GM21737 (cell line): ENCODE data around the gene PCDHB9.
"Not testable (repeated sequence)": the region's sequence is repeated elsewhere in the genome, so short reads cannot be mapped to it uniquely, and the experiment has no call there.

Experiments used
- ATAC-seq: cut with Tn5 transposase; IDR thresholded peaks from one replicate; pipeline ENCODE4 v1.9.1; 2021; ENCODE audit warnings: mild to moderate bottlenecking, moderate library complexity; ENCODE audit not compliant: unreplicated experiment

Gene PCDHB9

DNA sequence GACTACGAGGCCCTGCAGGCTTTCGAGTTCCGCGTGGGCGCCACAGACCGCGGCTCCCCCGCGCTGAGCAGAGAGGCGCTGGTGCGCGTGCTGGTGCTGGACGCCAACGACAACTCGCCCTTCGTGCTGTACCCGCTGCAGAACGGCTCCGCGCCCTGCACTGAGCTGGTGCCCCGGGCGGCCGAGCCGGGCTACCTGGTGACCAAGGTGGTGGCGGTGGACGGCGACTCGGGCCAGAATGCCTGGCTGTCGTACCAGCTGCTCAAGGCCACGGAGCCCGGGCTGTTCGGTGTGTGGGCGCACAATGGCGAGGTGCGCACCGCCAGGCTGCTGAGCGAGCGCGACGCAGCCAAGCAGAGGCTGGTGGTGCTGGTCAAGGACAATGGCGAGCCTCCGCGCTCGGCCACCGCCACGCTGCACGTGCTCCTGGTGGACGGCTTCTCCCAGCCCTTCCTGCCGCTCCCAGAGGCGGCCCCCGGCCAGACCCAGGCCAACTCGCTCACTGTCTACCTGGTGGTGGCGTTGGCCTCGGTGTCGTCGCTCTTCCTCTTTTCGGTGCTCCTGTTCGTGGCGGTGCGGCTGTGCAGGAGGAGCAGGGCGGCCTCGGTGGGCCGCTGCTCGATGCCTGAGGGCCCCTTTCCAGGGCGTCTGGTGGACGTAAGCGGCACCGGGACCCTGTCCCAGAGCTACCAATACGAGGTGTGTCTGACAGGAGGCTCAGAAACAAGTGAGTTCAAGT, 2.7 kb upstream of the PCDHB9 start:
- ATAC-seq = not testable (repeated sequence)

DNA sequence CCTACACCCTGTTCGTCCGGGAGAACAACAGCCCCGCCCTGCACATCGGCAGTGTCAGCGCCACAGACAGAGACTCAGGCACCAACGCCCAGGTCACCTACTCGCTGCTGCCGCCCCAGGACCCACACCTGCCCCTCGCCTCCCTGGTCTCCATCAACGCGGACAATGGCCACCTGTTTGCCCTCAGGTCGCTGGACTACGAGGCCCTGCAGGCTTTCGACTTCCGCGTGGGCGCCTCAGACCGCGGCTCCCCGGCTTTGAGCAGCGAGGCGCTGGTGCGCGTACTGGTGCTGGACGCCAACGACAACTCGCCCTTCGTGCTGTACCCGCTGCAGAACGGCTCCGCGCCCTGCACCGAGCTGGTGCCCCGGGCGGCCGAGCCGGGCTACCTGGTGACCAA, 1.7 kb downstream of the PCDHB9 start:
- ATAC-seq = not testable (repeated sequence)

DNA sequence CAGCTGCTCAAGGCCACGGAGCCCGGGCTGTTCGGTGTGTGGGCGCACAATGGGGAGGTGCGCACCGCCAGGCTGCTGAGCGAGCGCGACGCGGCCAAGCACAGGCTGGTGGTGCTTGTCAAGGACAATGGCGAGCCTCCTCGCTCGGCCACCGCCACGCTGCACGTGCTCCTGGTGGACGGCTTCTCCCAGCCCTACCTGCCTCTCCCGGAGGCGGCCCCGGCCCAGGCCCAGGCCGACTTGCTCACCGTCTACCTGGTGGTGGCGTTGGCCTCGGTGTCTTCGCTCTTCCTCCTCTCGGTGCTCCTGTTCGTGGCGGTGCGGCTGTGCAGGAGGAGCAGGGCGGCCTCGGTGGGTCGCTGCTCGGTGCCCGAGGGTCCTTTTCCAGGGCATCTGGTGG, 2.2 kb downstream of the PCDHB9 start:
- ATAC-seq = not testable (repeated sequence)

DNA sequence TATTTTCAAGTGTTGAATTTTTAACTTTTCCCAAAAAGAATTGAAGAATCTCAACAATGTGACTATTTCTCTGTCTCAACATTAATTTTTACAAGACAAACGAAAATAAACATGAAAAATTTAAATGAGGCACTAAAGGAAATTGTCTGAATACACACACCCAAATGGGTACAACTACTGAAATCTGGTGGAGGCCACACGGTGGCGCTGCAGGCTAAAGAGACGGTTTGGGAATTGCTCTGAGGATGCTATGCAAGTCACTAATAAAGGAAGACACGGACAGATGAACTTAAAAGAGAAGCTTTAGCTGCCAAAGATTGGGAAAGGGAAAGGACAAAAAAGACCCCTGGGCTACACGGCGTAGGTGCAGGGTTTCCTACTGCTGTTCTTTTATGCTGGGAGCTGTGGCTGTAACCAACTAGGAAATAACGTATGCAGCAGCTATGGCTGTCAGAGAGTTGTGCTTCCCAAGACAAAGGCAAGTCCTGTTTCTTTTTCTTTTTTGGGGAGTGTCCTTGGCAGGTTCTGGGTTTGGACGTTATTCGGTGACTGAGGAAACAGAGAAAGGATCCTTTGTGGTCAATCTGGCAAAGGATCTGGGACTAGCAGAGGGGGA, 5.3 kb downstream of the PCDHB9 start, which contains the start of gene PCDHB10:
Gene PCDHB10 (plus strand): TSS at position 244 of the 616 bp plus-strand sequence. CDS start 200 bp downstream, at position 444.
- no peak for ATAC-seq

DNA sequence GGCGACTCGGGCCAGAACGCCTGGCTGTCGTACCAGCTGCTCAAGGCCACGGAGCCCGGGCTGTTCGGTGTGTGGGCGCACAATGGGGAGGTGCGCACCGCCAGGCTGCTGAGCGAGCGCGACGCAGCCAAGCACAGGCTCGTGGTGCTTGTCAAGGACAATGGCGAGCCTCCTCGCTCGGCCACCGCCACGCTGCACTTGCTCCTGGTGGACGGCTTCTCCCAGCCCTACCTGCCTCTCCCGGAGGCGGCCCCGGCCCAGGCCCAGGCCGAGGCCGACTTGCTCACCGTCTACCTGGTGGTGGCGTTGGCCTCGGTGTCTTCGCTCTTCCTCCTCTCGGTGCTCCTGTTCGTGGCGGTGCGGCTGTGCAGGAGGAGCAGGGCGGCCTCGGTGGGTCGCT, 7.4 kb downstream of the PCDHB9 start:
- not testable (repeated sequence) for ATAC-seq

DNA sequence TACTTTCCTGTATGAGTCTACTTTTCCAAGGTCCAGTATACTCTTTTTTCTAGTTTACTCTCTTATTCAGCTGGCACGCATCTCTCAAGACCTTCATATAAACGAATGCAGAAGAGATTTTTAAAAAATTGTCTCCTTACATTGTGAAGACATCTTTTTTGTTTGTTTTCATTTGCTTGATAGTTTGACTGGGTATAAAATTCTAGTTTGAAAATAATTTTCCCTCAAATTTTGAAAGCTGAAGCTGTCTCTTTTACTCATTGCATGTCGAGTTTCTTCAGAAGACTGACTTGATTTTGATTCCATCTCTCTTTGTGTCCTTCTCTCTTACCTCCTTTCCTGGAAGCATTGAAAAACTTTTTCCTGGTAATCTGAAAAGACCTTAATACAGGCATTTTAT, 9.4 kb downstream of the PCDHB9 start:
- ATAC-seq = no peak

DNA sequence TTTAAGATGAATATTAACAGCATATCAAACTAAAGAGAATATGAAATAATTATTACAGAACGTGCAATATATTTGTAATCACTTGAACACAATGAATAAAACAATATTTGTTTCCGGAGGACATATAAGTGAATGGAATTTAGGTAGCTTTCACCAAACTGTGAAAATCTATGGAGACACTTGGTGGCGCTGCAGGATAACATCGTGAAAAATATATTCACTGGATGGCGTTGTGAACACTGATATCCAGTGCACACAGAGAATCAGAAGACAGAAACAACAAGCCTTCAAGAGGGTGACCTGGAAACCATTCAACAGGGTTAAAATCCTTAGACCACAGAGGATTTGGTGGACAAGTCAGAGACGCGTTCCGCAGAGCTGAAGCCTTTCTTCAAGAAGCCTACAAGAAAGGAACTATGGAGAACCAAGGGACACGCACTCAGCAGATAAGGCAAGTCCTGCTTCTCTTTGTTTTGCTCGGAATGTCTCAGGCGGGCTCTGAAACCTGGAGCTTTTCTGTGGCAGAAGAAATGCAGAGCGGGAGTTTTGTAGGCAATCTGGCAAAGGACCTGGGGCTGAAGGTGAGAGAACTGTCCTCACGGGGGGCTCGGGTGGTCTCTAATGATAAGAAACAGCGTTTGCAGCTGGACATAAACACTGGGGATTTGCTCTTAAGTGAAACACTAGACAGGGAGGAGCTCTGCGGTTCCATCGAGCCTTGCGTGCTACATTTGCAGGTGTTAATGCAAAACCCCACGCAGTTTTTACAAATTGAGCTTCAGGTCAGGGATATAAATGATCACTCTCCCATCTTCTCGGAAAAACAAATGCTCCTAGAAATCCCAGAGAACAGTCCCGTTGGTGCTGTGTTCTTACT, 12.6 kb downstream of the PCDHB9 start, which contains the start of gene PCDHB11:
Gene PCDHB11 (plus strand): TSS at position 269 of the 877 bp plus-strand sequence. CDS start 148 bp downstream, at position 417.
- no peak for ATAC-seq

DNA sequence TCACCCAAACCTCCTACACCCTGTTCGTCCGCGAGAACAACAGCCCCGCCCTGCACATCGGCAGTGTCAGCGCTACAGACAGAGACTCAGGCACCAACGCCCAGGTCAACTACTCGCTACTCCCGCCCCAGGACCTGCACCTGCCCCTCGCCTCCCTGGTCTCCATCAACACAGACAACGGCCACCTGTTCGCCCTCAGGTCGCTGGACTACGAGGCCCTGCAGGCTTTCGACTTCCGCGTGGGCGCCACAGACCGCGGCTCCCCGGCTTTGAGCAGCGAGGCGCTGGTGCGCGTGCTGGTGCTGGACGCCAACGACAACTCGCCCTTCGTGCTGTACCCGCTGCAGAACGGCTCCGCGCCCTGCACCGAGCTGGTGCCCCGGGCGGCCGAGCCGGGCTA, 14.2 kb downstream of the PCDHB9 start:
- not testable (repeated sequence) for ATAC-seq

DNA sequence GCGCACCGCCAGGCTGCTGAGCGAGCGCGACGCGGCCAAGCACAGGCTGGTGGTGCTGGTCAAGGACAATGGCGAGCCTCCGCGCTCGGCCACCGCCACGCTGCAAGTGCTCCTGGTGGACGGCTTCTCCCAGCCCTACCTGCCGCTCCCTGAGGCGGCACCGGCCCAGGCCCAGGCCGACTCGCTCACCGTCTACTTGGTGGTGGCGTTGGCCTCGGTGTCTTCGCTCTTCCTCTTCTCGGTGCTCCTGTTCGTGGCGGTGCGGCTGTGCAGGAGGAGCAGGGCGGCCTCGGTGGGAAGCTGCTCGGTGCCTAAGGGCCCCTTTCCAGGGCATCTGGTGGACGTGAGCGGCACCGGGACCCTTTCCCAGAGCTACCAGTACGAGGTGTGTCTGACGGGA, 14.7 kb downstream of the PCDHB9 start:
- not testable (repeated sequence) for ATAC-seq

DNA sequence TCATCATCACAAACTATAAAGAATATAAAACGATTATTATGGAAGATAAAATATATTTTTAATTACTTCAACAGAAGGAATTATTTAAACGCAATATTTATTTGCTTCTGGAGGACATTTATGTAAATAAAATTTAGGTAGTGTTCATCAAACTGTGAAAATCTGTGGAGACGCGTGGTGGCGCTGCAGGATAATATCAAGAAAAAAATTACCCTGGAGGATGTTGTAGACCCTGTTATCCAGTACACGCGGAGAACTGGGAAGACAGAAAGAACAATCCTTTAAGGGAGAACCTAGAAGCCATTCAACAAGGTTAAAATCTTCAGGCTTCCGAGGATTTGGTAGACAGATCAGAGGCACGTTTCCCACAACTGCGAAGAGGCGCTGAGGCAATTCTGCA, 21.5 kb downstream of the PCDHB9 start, which contains the start of gene PCDHB12:
Gene PCDHB12 (plus strand): TSS at position 242 of the 400 bp plus-strand sequence. CDS start 189 bp downstream, outside the sequence.
- ATAC-seq = no peak

DNA sequence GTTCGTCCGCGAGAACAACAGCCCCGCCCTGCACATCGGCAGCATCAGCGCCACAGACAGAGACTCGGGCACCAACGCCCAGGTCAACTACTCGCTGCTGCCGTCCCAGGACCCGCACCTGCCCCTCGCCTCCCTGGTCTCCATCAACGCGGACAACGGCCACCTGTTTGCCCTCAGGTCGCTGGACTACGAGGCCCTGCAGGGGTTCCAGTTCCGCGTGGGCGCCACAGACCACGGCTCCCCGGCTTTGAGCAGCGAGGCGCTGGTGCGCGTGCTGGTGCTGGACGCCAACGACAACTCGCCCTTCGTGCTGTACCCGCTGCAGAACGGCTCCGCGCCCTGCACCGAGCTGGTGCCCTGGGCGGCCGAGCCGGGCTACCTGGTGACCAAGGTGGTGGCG, 23.3 kb downstream of the PCDHB9 start:
- ATAC-seq = not testable (repeated sequence)

DNA sequence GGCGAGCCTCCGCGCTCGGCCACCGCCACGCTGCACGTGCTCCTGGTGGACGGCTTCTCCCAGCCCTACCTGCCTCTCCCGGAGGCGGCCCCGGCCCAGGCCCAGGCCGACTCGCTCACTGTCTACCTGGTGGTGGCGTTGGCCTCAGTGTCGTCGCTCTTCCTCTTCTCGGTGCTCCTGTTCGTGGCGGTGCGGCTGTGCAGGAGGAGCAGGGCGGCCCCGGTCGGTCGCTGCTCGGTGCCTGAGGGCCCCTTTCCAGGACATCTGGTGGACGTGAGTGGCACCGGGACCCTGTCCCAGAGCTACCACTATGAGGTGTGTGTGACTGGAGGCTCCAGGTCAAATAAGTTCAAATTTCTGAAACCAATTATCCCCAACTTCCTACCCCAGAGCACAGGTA, 23.9 kb downstream of the PCDHB9 start:
- not testable (repeated sequence) for ATAC-seq

DNA sequence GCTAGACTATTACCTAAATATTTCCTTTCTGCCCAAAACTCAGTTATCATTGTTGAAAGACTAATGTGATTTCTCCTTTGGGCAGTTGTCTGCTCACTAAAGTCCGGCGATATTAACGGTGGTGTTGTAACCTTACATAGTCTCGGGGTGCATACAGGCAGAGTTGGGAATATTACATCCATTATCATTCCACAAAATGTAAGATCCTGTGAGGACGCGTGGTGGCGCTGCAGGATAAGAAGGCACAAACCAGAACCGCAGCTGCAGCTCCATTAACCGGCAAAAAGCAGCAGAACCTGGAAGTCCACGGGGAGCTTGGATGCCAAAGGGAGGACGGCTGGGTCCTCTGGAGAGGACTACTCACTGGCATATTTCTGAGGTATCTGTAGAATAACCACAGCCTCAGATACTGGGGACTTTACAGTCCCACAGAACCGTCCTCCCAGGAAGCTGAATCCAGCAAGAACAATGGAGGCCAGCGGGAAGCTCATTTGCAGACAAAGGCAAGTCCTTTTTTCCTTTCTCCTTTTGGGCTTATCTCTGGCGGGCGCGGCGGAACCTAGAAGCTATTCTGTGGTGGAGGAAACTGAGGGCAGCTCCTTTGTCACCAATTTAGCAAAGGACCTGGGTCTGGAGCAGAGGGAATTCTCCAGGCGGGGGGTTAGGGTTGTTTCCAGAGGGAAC, 26.8 kb downstream of the PCDHB9 start, which contains the start of gene PCDHB13:
Gene PCDHB13 (plus strand): TSS at position 264 of the 684 bp plus-strand sequence. CDS start 205 bp downstream, at position 469.
- ATAC-seq = not testable (repeated sequence)

DNA sequence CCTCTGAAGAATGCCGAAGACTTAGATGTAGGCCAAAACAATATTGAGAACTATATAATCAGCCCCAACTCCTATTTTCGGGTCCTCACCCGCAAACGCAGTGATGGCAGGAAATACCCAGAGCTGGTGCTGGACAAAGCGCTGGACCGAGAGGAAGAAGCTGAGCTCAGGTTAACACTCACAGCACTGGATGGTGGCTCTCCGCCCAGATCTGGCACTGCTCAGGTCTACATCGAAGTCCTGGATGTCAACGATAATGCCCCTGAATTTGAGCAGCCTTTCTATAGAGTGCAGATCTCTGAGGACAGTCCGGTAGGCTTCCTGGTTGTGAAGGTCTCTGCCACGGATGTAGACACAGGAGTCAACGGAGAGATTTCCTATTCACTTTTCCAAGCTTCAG, 27.6 kb downstream of the PCDHB9 start:
- ATAC-seq = not testable (repeated sequence)

DNA sequence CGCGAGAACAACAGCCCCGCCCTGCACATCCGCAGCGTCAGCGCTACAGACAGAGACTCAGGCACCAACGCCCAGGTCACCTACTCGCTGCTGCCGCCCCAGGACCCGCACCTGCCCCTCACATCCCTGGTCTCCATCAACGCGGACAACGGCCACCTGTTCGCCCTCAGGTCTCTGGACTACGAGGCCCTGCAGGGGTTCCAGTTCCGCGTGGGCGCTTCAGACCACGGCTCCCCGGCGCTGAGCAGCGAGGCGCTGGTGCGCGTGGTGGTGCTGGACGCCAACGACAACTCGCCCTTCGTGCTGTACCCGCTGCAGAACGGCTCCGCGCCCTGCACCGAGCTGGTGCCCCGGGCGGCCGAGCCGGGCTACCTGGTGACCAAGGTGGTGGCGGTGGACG, 28.5 kb downstream of the PCDHB9 start:
- ATAC-seq = not testable (repeated sequence)

DNA sequence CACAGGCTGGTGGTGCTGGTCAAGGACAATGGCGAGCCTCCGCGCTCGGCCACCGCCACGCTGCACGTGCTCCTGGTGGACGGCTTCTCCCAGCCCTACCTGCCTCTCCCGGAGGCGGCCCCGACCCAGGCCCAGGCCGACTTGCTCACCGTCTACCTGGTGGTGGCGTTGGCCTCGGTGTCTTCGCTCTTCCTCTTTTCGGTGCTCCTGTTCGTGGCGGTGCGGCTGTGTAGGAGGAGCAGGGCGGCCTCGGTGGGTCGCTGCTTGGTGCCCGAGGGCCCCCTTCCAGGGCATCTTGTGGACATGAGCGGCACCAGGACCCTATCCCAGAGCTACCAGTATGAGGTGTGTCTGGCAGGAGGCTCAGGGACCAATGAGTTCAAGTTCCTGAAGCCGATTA, 29.1 kb downstream of the PCDHB9 start:
- not testable (repeated sequence) for ATAC-seq

DNA sequence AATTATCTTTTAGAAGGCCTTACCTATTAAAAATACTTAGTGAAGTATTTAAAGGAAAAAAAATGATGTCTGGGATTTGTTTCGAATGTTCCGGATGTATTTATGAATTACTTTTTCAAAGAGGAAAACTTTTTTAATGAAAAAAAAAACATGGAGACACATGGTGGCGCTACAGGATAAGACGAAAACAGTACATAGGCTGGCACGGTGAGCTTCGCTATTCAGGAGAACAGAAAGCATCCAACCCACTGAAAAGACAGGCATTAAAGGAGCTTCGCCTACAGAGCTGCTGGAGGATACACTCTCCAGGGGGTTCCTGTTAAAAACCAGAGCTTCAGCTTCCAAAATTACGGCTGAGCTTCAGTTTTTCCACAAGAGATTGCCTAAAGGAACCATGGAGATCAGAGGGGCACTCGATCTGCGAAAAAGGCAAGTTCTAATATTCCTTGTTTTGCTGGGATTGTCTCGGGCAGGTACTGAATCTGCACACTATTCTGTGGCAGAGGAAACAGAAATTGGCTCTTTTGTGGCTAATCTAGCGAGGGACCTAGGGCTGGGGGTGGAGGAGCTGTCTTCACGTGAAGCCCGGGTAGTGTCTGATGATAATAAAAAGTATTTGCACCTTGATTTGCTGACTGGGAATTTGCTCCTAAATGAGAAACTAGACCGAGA, 36.3 kb downstream of the PCDHB9 start, which contains the start of gene PCDHB14:
Gene PCDHB14 (plus strand): TSS at position 232 of the 672 bp plus-strand sequence. CDS start 163 bp downstream, at position 395.
- ATAC-seq = no peak

DNA sequence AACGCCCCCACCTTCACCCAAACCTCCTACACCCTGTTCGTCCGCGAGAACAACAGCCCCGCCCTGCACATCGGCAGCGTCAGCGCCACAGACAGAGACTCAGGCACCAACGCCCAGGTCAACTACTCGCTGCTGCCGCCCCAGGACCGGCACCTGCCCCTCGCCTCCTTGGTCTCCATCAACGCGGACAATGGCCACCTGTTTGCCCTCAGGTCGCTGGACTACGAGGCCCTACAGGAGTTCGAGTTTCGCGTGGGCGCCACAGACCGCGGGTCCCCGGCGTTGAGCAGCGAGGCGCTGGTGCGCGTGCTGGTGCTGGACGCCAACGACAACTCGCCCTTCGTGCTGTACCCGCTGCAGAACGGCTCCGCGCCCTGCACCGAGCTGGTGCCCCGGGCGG, 37.9 kb downstream of the PCDHB9 start:
- not testable (repeated sequence) for ATAC-seq

DNA sequence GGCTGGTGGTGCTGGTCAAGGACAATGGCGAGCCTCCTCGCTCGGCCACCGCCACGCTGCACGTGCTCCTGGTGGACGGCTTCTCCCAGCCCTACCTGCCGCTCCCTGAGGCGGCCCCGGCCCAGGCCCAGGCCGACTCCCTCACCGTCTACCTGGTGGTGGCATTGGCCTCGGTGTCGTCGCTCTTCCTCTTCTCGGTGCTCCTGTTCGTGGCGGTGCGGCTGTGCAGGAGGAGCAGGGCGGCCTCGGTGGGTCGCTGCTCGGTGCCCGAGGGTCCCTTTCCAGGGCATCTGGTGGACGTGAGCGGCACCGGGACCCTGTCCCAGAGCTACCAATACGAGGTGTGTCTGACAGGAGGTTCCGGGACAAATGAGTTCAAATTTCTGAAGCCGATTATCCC, 38.5 kb downstream of the PCDHB9 start:
- ATAC-seq = not testable (repeated sequence)
